ENCODE results near the gene ANKRD37. TPM values are rescaled to one million over a fixed set of nuclear protein-coding genes. Genes with fewer than 3 reads are reported as not detected.

ANKRD37 gene
- total and polyA plus RNA-seq, 4 donors, result 1.2 to 7.9 (median 3.4) TPM

- Histone ChIP-seq H3K27ac (ENCODE audit: low read depth in 1 of 2, low read length in 2 of 2) (no peak overlapping the region), H3K4me1 (ENCODE audit: control insufficient read depth in 4 of 4, insufficient read depth in 4 of 4, low read length in 3 of 4) (no peaks in the 10 kb centered on the region), H3K27me3 (ENCODE audit: control insufficient read depth in 4 of 4, insufficient read depth in 4 of 4, low read length in 3 of 4) (no peaks in the 10 kb centered on the region), H3K9ac (ENCODE audit: low read depth in 1 of 2, low read length in 2 of 2) (no peak overlapping the region), H3K36me3 (ENCODE audit: control insufficient read depth in 4 of 4, insufficient read depth in 3 of 4, low read depth in 1 of 4, low read length in 3 of 4) (no peaks in the 10 kb centered on the region), H3K4me3 (ENCODE audit: low read depth in 1 of 3, low read length in 3 of 3) (no peak overlapping the region), H3K9me3 (ENCODE audit: control insufficient read depth in 4 of 4, low read length in 3 of 4) (no peaks in the 10 kb centered on the region)
- no peak for DNase-seq (ENCODE audit: low spot score)
- TF ChIP-seq HNF4A (conservative IDR thresholded peaks at IDR 0.05) (no peak), RAD21 (IDR thresholded peaks at IDR 0.05) (no peak), YY1 (IDR thresholded peaks at IDR 0.05) (no peak), JUND (IDR thresholded peaks at IDR 0.05) (no peak), MAX (IDR thresholded peaks at IDR 0.05) (no peak), NR2F2 (IDR thresholded peaks at IDR 0.05) (no peak), REST (IDR thresholded peaks at IDR 0.05) (no peak), CTCF (IDR thresholded peaks at IDR 0.05; ENCODE audit: low read depth, low read length, missing input control) (no peak), HNF4G (IDR thresholded peaks at IDR 0.05) (no peak), GABPA (IDR thresholded peaks at IDR 0.05 in 1 of 2, conservative IDR thresholded peaks at IDR 0.05 in 1 of 2) (no peak)
Measured at GRCh38 chr4:185435466-185435865, 38.8 kb downstream of the ANKRD37 start.

- no peak overlapping the region for H3K9ac ChIP-seq (ENCODE audit: low read depth in 1 of 2, low read length in 2 of 2)
- TF ChIP-seq NR2F2 (IDR thresholded peaks at IDR 0.05), result no peak
- no peak for TF ChIP-seq YY1 (IDR thresholded peaks at IDR 0.05)
- no peak for TF ChIP-seq CTCF (IDR thresholded peaks at IDR 0.05; ENCODE audit: low read depth, low read length, missing input control)
- TF ChIP-seq FOXA2 (IDR thresholded peaks at IDR 0.05), result no peak
- TF ChIP-seq FOXA1 (IDR thresholded peaks at IDR 0.05), result no peak
- no peak for TF ChIP-seq JUND (IDR thresholded peaks at IDR 0.05)
- no peak for TF ChIP-seq MAX (IDR thresholded peaks at IDR 0.05)
- TF ChIP-seq ZBTB33 (IDR thresholded peaks at IDR 0.05), result no peak
- no peak for TF ChIP-seq EGR1 (IDR thresholded peaks at IDR 0.05; ENCODE audit: low read depth in 2 of 2)
- TF ChIP-seq HNF4G (IDR thresholded peaks at IDR 0.05), result no peak
- TF ChIP-seq HNF4A (conservative IDR thresholded peaks at IDR 0.05), result no peak
- TF ChIP-seq RXRA (IDR thresholded peaks at IDR 0.05), result no peak
- no peak overlapping the region for H3K4me3 ChIP-seq (ENCODE audit: low read depth in 1 of 3, low read length in 3 of 3)
- no peaks in the 10 kb centered on the region for H3K36me3 ChIP-seq (ENCODE audit: control insufficient read depth in 4 of 4, insufficient read depth in 3 of 4, low read depth in 1 of 4, low read length in 3 of 4)
- no peak overlapping the region for H3K27ac ChIP-seq (ENCODE audit: low read depth in 1 of 2, low read length in 2 of 2)
- no peaks in the 10 kb centered on the region for H3K4me1 ChIP-seq (ENCODE audit: control insufficient read depth in 4 of 4, insufficient read depth in 4 of 4, low read length in 3 of 4)
- no peak for DNase-seq (ENCODE audit: low spot score)
- no peaks in the 10 kb centered on the region for H3K9me3 ChIP-seq (ENCODE audit: control insufficient read depth in 4 of 4, low read length in 3 of 4)
- H3K27me3 ChIP-seq (ENCODE audit: control insufficient read depth in 4 of 4, insufficient read depth in 4 of 4, low read length in 3 of 4), result no peaks in the 10 kb centered on the region
Measured at GRCh38 chr4:185437809-185438208, 41.2 kb downstream of the ANKRD37 start.
